ENCODE measurements around the gene IGF2BP2.
A peak's percentile ranks its signal among the peaks of the same experiment; 100 is the strongest.
"Not testable (repeated sequence)": the region's sequence is repeated elsewhere in the genome, so short reads cannot be mapped to it uniquely, and the experiment has no call there.

IGF2BP2 gene

DNA sequence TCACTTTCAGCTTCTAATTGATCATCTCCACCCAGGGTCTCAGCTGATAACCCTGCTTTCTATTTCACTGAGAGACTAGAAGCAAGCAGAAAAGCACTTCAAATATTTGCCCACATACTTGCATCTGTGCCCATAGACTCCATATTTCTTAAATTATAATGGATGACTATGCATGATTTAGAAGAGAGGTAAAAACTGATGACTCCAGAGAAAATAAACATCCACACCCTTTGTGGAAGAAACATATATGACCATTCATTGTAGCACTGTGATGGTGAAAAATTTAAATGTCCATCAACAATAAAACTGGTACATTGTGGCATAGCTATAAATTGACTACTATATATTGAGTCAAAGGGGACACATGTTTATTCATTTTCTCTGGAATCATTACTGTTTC is 7.1 kb upstream of the IGF2BP2 start:
- DNase-seq: no peak

DNA sequence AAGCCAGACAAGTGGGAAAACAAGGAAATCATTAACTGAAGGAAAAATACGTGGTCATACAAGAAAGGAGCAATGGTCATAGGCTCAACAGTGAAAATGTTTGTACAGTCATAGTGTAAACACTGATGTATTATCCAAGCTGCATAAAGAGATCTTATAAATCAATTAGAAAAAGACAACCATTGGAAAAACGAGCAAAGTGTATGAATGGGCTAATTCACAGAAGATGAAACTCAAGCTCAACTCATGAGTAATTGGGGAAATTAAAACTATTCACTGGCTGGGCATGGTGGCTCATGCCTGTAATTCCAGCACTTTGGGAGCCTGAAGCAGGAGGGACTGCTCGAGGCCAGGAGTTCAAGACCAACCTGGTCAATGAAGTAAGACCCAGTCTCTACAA is 6.4 kb upstream of the IGF2BP2 start:
- DNase-seq: no peak

DNA sequence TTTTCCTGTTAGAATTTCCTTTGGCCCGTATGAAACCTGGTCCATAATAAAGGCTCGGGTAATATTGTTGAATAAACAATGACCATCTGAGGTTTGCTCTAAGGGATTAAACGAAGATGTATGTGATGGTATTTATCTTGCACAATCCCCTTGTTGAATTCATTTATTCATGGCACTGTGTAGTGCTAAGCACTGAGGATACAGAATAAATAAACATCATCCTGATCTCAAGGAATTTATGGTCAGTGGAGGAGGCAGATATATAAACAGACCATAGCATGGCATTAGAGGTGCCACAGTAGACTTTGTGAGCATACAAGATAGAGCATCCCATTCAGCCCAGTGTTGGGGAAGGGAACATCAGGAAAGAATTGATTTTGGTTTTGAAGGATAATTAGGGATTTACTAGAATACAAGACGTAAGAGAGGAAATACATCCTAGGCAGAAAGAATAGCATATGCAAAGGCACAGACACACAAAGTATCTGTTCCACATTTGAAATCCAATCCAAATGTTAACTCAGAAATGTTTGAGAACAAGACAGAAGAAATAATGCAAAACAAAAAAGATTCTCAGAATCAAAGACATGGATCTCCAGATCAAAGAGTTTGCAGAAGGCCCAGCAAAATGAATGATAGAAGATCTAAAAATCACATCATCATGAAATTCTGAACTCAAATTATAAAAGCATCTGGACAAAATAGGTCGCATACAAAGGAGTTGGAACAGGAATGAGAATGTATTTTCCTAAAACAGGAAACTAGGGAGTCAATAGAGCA is 5.4 kb upstream of the IGF2BP2 start:
- no peak for DNase-seq

DNA sequence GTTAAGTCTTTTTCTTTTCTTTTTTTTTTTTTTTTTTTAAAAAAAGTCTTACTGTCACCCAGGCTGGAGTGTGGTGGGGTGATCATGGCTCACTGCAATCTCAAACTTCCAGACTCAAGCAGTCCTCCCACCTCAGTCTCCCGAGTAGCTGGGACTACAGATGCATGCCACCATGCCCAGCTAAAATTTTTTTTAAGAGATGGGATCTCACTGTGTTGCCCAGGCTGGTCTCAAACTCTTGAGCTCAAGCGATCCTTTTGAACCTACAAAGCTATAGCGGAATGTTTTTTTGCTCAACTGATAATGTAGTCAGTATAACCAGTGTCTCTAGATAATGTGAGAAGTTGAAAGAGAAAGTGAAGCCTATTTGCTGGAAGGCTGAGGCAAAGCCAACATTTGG is 3.9 kb upstream of the IGF2BP2 start:
- DNase-seq: no peak

DNA sequence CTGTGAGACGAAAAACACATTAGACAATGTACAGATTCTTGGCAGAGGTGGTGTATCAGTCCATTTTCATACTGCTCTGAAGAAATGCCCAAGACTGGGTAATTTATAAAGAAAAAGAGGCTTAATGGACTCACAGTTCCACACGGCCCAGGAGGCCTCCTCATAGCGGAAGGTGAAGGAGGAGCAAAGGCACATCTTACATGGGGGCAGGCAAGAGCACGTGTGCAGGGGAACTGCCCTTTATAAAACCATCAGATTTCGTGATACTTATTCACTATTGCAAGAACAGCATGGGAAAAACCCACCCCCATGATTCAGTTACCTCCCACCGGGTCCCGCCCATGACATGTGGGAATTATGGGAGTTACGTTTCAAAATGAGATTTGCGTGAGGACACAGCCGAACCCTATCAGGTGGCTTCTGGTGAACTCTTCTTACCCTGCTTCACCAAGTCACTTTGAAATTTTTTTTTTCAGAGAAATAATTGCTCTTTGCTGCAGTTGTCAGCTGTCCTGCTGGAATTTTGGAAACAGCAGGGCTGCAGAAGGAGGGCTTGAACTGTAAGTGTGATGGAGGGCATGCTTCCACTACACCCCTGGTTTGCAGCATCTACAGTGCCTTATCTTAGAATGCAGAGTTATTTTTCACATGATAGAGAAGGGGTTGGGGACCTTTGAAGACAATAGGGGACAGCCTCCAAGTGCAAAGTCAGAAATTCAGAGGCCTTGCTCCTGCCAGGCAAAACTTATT is 2.9 kb upstream of the IGF2BP2 start:
- DNase-seq: no peak

DNA sequence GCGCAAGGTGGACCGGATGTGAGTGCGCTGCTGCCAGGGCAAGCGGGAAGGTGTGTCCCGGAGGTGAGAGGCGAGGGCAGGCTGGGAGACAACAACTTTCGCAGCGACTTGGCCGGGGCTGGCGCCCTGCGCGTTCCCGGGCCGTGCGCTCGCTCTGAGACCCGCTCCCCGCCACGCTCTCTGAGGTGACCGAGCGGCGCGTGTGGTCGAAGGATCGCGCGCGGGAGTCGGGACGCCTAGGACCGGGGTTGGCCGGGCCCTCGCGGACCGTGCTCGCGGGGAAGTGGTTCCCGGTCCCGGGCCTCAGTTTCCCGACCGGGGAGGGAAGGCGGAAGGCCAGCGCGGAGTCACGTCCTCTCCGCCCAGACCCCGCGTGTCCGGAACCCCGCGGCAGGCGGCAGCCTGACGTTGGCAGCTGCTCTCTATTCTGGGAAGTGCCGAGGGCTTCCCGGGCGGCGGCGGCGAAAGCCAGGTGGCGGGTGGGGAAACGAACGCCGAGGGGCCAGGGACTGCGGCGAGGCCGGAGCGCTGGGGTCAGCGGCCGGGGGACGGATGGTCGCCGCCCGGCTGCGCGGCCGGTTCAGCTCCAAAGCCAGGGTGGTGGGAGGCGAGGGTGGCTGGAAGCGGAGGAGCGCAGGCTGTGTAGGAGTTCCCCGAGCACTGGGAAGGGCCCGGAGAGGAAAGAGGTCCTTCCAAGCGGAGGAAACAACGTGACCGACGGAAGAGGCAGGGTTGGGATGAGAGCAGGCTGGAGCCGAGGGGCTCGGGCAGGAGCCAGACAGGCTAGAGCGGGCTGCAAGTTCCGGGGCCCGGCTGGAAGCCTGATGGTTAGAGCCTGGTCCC is 1.0 kb upstream of the IGF2BP2 start:
- peak; percentile 31 for DNase-seq

DNA sequence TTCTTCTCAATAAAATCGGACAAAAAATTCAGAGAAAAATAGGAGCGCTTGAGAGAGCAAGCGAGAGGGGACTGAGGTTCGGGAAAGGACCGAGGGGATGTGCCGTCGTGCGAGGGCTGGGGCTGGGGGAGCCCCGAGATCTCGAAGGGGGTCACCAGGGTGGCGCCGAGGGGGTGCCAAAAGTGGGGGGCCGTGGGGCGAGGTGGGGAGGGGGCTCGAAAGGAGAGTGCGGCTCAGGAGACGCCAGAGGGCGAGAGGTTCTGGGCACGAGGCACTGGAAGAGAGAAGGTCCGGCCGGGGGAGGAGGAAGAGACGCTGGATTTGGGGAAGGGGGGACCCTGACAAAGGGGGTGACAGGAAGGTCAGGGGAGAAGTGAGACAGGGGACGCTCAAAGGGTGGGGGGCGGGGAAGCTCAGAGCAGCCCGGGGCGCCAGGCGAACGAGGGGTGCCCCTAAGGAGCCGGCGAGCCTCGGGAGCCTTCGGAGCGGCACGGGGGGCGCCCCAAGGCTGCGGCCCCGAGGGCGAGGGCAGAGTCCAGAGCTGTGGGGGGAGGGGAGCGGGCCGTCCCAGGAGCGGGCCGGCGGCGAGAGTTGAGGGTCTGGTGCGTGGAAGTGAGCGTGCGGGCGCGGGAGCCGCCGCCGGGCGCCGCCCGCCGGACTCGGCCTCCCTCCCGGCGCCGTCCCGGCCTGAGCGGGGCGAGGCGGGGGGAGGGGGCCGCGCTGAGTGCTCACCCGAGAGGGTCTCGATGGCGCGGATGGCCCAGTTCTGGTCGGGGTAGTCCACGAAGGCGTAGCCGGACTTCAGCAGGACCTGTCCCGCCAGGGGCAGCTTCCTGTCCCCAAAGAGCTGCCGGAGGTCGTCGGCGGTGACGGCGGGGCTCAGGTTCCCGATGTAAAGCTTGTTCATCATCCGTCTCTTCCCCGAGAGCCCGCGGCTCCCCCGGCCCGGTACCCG is 514 bp downstream of the IGF2BP2 start:
- no peak for DNase-seq

DNA sequence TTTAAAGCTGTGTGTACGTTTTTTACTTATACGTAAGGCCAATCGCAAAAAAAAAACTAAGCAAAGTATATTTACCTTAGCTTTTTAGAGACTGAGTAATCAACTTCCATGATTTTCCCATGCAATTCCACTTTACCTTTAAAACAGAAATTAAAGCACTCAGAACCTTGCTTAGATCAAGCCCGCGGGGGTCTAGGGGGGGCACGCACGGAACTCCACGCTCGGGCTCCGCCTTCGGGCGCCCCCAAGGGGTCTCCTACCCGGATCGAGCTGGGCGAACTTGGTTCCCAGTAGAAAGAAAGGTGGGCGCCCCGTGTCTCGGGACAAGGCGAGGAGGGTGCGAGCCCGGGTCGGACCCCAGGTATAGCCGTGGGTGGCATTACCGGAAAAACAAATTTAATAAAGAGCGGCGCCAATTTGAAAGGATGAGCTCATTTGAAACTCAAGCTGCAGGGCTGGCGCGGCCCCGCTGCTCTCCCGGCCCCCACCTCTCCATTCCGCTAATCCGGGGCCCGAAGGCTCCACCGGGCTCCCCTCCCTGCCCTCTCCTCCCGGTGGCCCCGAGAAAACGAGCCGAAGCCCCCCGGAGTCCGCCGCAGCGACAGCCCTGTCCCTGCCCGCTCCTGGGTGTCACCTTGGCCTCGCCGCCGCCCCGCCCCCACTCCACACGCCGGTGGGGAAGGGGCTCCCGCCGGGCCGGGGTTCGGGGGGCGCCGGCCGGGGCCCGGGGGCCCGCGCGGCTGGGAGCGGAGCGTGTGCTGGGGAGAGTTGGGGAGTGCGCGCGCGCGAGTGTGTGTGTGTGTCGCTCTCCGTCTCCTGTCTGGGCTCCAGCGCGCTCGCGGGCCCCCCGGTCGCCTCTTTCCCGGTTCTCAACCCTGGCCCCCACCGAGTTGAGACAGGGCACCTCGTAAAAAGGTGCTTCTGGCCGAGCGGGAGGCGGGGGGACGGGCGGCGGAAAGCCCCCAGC is 1.5 kb downstream of the IGF2BP2 start:
- no peak for DNase-seq

DNA sequence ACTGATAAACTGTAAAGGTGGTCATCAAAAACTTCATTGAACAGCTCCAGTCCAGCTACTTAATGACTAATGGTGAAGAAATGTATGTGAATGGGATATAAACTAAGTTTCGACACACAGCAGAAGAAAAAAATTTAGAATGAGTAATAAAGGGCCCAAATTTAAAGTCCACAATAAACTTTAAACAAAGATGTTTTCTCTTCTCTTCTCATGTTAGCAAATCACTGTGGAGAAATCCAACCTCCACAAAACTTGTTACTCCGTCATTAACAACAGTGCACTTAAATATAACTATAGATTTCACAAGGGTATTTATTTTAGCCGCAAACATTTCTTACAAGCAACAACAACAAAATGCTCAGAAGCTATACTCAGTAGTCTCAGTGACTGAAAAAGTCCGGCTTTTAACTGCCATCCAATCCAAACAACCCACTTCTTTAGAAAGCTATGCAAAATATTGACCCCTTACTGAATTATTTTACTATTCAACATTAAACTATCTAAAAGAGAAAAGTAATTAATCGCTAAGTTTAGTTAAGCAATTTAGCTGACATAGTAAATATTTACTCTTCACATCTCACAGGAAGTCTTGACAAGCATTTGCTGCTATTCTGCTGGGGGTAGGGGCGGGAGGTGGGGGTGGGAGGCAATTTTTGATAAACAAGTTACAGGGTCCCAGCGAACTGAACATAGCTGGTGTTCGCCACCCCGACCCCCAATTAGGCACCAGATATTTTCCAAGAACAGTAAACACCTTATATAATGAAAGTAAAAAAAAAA is 2.4 kb downstream of the IGF2BP2 start:
- no peak for DNase-seq

DNA sequence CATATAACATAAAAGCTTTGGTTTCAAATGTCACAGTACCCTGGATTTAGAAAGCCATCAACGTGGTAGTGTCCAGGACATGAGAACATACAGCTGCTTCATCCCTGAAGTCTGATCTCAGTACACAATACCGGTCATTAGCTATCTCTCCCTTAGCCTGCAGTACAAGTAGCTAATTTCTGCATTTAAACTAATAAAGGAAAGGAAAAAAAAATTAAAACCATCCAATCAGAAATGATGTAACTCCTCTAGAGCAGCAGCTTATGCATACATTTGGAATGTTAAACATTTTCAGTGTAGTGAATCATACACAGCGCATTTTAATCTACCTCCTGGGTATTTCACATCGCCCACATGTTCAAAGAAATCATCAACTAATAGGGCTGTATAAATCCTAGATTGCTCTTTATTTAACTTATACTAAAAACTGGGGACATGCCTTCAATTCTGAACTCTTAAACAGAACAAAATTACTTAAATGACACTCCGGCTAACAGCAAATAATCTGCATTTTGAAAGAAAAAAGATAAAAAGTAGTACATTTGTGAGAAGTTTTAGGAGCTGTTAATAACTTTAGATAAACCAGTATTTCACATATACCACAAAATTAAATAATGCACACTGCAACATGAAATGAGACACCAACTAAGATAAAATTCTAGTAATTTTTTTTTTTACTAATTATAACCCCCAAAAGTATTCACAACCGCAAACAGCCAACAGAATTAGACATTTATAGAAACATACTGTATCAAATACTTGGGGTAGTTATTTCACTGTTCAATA is 3.7 kb downstream of the IGF2BP2 start:
- DNase-seq: no peak

DNA sequence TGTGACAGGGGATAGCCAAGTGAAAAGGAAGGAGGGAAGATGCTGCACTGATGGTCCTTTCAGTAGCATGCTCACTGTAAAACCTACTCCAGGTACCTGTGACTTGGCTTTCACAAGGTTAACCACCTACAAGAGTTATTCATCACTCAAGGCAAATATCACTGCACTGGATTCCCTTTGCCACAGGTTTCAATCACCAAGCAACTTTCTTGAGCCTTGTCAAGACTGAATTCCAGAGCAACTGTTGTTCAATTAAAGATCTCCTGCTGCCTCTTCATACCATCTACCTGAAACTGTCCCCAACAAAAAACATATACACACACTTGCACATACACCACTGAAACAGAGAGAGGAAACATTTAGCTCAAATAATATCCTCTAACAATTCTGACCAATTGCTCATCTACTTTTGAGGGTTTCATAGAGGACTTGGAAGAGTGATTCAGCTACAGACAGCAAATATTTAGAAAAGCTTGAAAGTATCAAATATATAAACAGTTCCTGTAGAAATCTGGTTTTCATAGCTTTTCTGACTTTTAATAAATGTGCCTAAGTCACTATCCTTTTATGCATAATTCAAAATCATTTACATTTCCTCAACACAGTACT is 6.5 kb downstream of the IGF2BP2 start:
- DNase-seq: no peak

DNA sequence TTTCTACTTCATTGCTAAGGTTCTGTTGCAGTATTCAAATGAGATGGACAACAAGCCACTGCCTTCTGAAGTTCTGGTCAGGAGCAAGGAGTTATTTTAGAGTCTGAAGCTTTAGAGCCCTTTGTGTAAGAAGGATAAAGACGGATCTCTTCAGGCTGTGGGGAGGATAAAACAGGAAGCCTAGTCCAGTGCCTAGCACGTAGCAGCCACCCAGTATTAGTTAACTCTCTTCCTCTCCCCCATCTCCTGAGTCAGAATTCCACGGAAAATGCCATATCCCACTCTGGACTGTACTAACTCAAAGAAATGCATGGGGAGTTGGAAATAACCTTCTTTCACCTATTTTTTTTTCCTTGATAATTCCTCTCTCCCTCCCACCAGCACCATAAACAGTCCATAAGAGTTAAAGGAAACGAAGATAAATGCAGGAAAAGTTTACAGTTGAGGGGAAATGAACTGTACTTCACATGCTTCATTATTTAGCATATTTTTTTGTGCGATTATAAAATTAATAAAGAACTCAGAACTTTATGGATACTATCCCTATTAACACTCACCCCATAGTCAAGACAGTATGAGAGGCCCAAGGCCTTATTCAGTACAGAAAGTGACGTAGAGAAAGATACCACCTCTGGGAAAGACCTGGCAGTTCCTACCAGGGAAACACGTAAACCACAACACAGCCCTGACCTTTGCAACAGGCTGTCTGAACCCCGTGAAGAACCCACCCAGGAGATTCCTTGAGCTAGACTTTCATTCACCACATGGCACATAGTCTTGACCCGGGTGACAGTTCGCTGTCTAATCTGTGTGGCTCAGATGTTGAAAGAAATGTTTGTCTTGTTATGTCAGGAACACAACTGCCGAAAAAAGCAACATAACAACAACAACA is 9.2 kb downstream of the IGF2BP2 start:
- DNase-seq: no peak

DNA sequence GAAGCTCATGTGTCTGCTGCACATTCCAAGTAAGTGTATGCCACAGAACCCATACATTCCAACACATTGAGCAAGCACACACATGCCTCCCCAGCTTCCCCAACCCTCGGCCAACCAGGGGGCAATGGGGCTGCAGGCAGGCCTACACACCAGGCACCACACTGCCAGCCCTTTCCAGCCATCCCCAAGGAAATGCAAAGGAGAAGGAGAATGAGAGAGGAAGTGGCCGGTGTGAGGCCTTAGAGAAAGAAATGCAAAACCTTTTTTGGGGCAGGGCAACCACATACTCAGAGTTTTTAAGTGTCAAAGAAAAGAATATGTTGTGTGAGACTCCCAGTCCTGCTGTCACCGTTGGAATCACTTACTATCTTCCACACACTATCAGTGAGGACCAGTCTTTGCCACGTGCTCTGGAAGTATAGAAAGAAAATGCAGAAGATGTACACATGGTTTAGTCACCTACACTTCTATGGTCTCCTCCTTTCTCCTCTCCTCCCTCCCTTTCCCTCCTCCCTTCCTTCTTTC is 11.1 kb downstream of the IGF2BP2 start:
- DNase-seq: no peak

DNA sequence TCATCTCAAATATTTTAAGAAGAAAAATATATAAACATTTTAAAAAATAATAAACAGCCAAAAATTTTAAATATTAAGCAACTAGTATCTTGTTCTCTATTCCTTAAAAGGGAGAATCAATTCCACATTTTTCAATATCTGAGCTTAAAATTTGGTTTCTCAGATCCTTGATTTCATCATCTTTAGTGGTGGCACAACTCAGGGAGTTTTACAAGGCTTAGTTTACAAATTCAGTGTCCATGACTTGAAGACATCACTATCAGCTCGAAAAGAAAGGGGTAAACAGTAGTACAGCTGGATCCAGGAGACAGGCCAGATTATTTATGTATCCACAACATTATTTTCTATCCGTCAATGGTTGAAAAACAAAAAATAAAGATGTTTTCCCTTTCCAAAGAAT is 11.6 kb downstream of the IGF2BP2 start:
- DNase-seq: no peak

DNA sequence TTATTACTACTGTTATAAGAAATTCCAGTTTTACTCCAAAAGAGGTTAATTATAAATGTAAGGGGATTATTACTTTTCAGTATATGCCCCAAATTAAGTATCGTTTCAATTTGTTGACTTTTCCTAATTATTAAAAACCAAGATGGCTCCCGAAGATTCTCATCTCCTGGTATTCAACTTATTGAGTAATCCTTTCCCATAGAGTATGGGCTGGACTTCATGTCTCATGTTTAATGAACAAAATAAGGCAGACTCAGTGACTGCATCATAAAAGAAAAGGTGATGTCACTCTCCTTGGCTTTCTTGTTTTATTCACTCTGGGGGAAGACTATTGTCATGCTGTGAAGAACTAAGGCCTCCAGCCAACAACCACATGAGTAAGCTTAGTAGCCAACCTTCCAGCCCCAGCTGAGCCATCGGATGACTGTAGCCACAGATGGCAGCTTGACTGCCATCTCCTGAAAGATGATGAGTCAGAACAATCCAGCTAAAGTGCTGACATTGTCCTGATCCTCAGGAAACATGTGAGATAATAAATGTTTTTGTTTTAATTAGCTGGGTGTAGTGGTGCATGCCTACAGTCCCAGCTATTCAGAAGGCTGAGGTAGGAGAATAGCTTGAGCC is 17.3 kb downstream of the IGF2BP2 start:
- no peak for DNase-seq

DNA sequence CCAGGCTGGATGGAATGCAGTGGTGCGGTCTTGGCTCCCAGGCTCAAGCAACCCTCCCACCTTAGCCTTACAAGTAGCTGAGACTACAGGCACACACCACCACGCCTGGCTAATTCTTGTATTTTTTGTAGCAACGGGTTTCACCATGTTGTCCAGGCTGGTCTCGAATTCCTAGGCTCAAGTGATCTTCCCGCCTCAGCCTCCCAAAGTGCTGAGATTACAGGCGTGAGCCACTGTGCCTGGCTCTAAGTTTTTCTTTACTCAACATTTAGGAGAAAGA is 26.1 kb downstream of the IGF2BP2 start:
- not testable (repeated sequence) for DNase-seq

Data from activated T-cell treated with anti-CD3 and anti-CD28 coated beads for 4 hours (primary cell).